DMS53 treated with DMSO at 0.1 percent for 48 hours (cell line): ENCODE measurements around the gene FARP2.
"Not testable (repeated sequence)": the region's sequence is repeated elsewhere in the genome, so short reads cannot be mapped to it uniquely, and the experiment has no call there.

Source experiments
- DNase-seq: peaks from one replicate; lab custom pipeline; 2025; ENCODE audit not compliant: unreplicated experiment; lab: John Stamatoyannopoulos, UW

The FARP2 gene

GRCh38 chr2:241500016-241500415 is 143.9 kb downstream of the FARP2 start:
- no peak for DNase-seq

DNA sequence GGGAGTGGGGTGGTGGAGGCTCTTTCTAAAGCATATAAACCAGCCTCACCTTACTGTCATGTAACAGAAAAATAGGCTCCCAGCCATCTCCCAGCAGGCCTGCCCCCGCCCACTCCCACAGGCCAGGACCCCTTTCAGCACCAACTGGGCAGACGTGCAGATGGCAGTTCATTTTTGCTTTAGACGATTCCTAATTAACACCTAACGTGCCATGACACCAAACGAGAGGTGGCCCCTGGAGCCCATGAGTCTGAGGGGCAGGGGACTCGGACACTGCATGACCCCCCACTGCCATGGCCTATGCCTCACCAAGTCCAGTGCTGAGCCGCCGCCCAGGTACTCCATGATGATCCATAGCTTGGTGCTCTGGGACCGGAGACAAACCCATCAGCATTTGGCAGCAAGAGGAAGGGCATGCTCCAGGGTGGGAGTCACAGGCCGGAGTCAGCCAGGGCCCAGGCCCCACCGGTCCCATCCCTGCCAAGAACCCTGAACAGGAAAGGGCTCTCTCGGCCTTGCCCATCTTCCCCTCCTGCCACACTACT is 144.4 kb downstream of the FARP2 start:
- no peak for DNase-seq

- no peak for DNase-seq
These were observed 145.0 kb downstream of the FARP2 start for GRCh38 chr2:241501099-241501541.

DNA sequence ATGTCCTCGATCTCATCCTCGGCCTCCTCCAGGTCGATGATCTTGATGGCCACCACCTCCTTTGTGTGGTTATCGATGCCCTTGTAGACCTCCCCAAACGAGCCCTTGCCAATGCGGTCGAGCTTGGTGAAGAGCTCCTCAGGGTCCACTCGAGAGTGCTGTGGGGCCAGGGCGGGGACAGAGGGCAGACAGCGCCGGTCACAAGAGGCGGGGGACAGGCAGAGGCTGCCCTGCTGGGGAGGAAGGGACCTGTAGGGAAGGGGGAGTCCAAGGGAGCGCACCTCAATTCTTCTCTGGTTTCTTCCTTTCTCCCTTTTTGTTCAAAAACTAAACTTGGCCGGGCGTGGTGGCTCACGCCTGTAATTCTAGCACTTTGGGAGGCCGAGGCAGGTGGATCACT is 145.5 kb downstream of the FARP2 start:
- no peak for DNase-seq

DNA sequence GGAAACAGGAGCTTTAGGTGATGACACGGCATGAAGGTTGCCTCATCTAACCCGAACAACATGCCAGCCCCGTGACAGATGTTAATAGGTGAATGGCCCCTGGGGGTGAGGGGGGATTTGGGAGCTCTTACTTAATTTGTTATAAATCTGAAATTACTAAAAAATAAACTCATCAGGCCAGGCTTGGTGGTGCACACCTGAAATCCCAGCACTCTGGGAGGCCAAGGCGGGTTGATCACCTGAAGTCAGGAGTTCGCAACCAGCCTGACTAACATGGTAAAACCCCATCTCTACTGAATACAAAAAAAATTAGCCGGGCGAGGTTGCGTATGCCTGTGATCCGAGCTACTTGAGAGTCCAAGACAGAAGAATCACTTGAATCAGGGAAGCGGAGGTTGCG is 146.2 kb downstream of the FARP2 start:
- no peak for DNase-seq

GRCh38 chr2:241503776-241504392 is 147.8 kb downstream of the FARP2 start:
- DNase-seq = no peak

DNA sequence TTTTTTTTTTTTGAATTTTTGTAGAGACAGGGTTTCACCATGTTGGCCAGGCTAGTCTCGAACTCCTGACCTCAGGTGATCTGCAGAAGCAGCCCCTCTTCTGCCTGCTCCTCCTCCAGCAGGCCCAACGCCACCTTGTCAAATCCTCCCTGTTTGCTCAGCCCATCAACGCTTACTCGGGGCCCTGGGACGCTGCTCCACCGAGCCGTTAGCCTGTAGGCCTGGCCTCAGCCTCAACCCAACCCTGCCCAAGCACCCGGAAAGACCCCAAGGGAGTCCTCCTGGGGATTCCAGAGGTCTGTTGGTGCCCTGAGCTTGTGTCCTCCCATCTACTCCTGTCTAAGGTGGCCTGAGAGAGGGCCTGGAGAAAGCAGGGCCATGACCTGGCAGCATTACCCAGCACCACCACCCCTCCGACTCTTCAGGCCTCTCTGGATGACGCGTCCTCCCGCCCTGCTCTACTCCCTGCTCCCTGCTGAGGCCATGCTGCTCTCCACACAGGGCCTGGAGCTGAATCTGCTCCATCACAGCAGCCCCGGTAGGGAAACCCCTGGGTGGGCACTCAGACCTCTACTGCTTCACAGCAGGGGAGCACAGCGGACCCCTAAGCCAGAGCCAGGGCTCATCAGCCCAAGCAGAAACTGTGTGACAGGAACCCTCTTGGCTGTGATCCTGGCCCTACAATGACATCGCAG is 149.1 kb downstream of the FARP2 start:
- DNase-seq = no peak

DNA sequence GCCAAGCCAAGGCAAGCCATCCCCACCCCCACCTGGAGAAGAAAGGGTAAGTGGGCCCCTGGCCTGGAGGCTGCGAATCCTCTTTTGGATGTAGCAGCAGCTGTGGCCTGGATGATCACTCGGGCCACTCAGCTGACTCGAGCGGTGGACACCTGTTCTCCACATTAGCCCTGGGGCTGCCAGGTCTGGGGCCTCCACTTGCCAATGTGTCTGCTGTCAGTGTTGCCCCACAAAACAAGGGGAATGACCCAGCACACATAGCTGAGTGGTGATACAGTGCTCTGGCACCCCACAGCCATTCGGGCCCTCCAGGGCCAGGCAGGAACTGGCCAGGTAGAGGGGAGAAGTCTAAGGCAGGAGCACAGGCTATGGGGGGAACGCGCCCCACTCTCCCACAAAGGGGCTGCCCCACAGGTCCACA is 149.7 kb downstream of the FARP2 start:
- DNase-seq = no peak

GRCh38 chr2:241506317-241506716 is 150.2 kb downstream of the FARP2 start:
- DNase-seq = not testable (repeated sequence)

DNA sequence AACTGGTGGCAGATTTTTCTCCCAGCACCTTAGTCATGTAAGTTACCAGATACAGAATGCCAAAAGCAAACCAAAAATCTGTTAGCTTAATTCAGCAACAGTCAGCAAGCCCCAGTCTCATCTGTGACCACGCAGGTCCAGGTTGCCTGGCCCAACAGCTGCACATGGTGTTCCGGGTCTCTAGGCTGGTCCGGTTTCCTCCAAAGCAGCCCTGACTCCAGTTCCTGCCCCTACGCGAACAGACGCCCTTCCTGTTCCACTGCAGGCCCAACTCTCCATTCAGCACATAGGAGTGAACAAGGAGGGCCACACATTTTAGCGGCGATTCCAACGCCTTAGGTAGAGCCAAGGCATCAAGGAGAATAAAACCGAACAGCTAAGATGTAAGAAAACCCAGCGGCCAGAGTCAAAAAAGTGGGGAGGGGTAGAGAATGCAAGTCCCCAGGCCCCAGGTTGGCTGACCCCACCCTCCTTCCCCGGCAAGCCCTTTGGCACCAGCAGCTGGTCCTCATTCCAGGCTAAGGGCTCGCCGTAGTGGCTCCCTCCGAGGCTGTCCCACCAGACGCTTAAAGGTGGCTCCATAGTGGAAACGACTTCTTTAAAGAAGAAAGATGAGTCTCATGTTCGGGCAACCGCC is 150.8 kb downstream of the FARP2 start:
- no peak for DNase-seq

DNA sequence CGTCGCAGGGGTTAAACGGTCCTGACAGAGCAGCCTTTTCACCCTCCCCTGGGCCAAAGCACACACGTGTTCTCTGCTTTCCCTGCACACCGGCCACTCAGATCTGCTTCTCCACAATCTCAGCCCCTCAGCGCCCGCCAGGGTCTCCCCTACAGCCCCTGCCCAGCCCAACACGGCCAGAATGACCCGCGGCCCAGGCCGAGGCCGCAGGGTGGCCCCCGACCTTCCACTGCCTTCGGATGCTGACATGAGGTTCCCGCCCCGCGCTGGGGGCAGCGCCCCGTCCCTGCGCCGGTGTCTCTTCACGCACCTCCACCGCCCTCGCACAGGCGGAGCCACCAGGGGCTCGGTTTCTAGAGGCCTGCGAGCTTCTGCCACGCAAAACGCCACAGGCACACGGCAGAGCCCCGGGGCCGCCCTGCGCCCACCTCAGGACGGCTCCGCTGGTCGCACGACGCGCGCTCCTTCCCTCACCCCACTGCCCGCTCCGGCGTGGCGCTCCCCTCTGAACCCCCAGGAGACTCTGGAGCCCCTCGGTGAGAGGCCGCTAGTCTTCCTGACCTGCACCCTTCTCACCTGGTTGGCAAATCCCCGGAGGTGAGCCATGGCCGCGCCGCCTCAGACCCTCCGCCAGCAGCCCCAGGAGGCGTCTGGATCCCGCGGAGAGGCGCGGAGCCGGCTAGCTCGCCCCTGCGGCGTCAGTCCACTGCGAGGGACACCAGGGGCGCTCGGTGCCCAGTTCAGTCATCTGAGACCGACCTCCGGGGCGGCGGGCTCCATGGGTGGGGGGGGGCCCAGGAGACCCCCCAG is 151.6 kb downstream of the FARP2 start:
- no peak for DNase-seq

DNA sequence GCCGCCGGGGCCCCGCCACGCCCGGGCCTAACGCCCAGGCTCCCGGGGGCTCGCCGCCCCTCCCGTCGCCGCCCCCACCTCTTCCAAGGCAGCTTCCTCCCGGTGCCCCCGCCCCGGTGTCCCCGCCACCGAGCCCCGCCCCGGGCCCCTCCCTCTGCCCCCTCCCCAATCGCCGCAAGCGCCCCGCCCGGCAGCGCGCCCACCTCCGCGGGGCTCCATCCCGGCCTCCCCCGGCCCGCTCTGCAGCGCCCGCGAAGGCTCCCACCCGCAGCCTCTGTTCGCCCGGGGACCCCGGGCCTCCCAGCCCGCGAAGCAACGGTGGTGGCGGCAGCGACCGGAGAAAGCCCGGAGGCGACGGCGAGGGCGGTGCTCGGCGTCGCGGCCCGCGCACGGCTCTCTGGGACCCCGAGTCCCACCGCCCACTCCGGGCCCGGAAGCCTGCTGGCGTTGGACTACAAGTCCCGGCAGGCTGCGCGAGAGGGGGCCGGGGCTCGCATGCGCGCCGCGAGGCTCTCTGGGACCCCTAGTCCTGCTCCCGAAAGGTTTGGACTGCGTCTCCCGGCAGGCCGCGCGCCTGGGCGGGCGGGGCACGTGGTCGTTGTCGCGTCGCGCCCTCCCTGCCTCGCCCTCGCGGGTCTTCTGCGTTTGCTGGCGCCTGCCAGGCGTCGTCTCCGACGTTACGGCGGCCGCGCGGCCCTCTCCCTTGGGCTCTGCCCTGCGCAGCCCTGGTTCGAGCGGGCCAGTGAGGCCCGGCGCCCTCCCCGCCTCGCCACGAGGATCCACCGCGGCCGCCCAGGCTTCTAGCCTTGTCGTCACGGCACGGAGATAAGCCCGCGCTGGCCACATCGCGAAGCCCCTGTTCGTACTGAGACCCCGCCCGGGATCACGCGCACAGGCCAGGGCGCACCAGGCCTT is 152.4 kb downstream of the FARP2 start, which contains the start of gene STK25:
Gene STK25, minus strand, starts transcription at position 345 of the 915 bp plus-strand sequence. CDS start 549 bp downstream, outside the sequence.
- peak; percentile 90 for DNase-seq

- DNase-seq = no peak
These were observed 153.2 kb downstream of the FARP2 start for GRCh38 chr2:241509155-241509784.

DNA sequence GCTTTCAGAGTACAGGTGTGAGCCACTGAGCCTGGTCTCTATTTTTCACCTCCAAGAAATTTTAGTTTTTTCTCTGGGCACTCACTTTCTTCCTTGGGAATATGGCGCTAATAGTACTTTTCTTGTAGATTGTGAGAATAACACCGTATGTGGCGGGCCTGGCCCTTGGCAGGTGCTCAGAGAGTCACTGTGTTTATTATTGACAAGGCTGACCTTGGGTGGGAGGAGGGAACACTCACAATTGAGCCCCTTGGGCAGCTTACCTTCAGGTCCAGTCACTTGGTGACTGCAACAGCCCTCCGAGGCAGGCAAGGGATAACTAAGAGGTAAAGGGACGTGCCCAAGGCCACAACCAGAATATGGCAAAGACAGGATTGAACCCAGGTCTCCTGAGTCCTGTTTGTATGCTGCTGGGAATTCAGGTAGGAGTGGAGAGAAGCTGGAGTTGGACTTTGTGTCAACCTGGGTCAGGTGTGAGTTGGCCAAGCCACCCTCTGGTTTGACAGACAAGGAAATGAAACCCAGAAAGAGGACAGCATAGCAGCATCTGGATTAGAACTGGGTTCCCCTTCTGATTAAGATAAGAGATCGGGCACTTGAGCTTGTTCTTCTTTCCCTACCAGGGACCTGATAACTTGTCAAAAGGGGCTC is 155.1 kb downstream of the FARP2 start:
- DNase-seq = no peak

DNA sequence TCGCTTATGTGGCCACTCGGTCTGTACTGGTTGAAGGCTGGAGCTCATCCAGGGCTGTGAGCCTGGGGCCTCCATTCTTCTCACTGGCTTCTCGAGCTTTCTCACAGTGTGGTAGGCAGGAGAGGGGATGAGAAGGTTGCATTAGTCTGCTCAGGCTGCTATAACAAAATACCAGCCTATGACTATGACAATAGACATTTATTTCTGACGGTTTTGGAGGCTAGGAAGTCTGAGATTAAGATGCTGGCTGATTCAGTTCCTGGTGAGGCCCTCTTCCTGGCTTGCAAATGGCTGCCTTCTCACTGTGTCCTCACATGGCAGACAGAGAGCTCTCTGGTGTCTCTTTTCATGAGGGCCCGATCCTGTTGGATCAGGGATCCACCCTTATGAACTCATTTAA is 158.5 kb downstream of the FARP2 start:
- no peak for DNase-seq

- DNase-seq = no peak
These were observed 159.1 kb downstream of the FARP2 start for GRCh38 chr2:241514986-241515737.

DNA sequence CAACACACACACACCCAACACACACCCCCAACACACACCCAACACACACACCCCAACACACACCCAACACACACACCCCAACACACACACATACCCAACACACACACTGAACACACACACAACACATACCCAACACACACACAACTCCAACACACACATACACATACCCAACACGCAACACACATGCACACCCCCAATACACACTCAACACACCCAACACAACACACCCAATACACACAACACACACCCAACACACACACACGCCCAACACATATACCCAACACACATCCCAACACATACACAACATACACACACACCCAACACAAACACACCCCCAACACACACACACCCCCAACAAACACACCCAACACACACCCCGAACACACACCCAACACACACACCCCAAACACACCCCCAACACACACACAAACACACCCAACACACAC is 160.5 kb downstream of the FARP2 start:
- DNase-seq = no peak

DNA sequence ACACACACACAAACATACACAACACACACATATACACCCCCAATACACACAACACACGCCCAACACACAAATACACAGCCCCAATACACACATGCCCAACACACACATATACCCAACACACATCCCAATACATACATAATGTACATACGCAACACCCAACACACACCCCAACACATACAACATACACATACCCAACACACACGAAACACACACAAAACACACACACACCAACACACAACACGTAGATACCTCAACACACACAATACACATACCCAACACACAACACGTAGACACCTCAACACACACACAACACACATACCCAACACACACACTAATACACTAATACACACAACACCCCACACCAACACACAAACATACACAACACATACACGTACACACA is 161.2 kb downstream of the FARP2 start:
- DNase-seq = no peak
